ENCODE results near the gene PYGO2.
"Not testable (repeated sequence)": the region's sequence is repeated elsewhere in the genome, so short reads cannot be mapped to it uniquely, and the experiment has no call there.

The PYGO2 gene

GRCh38 chr1:154940213-154940560 is 21.4 kb downstream of the PYGO2 start:
- no peak for DNase-seq

- no peak for DNase-seq
Observed at GRCh38 chr1:154938604-154939399, 22.8 kb downstream of the PYGO2 start.

GRCh38 chr1:154937988-154938386 is 23.6 kb downstream of the PYGO2 start:
- DNase-seq: no peak

- peak; percentile 96 for DNase-seq
Observed at GRCh38 chr1:154937085-154937987, 24.2 kb downstream of the PYGO2 start.

- peak; percentile 96 for DNase-seq
Observed at GRCh38 chr1:154936555-154937084, 25.0 kb downstream of the PYGO2 start, which contains the start of gene PMVK. TSS of gene PMVK (minus strand) at chr1:154936719. CDS start at chr1:154936685, 34 bp downstream.

- no peak for DNase-seq
Observed at GRCh38 chr1:154935749-154936554, 25.6 kb downstream of the PYGO2 start.

- DNase-seq: no peak
Observed at GRCh38 chr1:154934358-154934948, 27.1 kb downstream of the PYGO2 start.

GRCh38 chr1:154931940-154932487 is 29.6 kb downstream of the PYGO2 start:
- DNase-seq: no peak

GRCh38 chr1:154926201-154926600 is 35.4 kb downstream of the PYGO2 start:
- DNase-seq: no peak

GRCh38 chr1:154925335-154926170 is 36.0 kb downstream of the PYGO2 start:
- no peak for DNase-seq

- no peak for DNase-seq
Observed at GRCh38 chr1:154923695-154924094, 37.9 kb downstream of the PYGO2 start.

- no peak for DNase-seq
Observed at GRCh38 chr1:154913273-154913672, 48.3 kb downstream of the PYGO2 start.

- DNase-seq: no peak
Observed at GRCh38 chr1:154912755-154913154, 48.8 kb downstream of the PYGO2 start.

GRCh38 chr1:154911691-154912550 is 49.7 kb downstream of the PYGO2 start:
- DNase-seq: no peak

- DNase-seq: no peak
Observed at GRCh38 chr1:154910851-154911250, 50.7 kb downstream of the PYGO2 start.

GRCh38 chr1:154908937-154909336 is 52.6 kb downstream of the PYGO2 start:
- DNase-seq: no peak

- not testable (repeated sequence) for DNase-seq
Observed at GRCh38 chr1:154908129-154908528, 53.5 kb downstream of the PYGO2 start.
